ENCODE measurements around the gene FMNL2. TPM values are rescaled to one million over a fixed set of nuclear protein-coding genes. Genes with fewer than 3 reads are reported as not detected.

FMNL2 gene
- total RNA-seq, 1 experiment from 2014 or later: 33.6 TPM

DNA sequence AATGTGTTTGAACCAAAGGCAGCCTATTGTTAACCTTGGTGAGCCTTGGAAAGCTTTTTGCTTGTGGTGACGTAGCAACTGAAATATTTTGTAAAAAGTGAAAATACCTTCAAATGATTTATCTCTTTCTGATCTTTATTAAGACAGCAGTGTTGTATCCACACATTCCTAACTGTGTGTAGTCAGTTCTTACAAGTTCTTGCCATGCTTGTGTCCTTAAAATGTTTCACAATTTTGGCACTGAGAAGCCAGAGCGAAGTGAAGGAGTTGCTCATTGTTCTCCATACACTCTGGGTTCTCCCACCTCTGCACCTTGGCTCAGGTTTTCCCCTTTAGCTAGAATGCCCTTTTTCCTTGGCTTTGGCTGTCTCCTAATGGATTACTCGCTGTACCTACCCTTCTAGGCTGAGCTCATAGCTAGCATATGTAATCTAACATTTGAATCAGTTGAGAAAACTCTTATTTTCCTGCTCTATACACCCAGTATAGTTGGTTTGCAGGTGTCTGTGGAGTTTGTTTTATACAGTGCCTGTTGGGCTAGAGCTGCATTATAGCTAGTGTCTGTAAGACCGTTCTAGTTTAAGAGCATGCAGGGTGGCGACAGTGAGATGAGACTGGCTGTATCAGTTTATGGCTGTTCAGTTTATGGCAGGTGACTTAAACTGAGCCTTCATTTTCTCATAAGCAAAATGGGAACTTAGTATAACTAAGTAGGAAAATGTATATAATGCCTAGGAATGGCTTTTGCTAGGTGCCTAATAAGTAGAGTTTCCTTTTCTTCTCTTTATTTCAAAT, 45.5 kb downstream of the FMNL2 start:
- in situ Hi-C loops (cut with HindIII; ENCODE audit: low pct_unique_long_range_greater_than_20kb, low sequenced_read_pairs): no loop called here
- no TSS peak for BruUV-seq (replicated peaks)
- Histone ChIP-seq H3K36me3 (ENCODE audit: control insufficient read depth, insufficient read depth, low read length) (no peaks in the 10 kb centered on the region), H3K4me1 (ENCODE audit: control insufficient read depth, insufficient read depth, low read length) (peaks cover 9% of the 10 kb centered on the region), H3K4me3 (ENCODE audit: low read depth in 2 of 2, low read length in 2 of 2) (no peak overlapping the region), H3K9me3 (ENCODE audit: control insufficient read depth, insufficient read depth, low read depth, low read length) (no peaks in the 10 kb centered on the region), H3K27ac (ENCODE audit: low read length) (no peak overlapping the region), H3K27me3 (ENCODE audit: control insufficient read depth, insufficient read depth, low read length) (no peaks in the 10 kb centered on the region)
- TF ChIP-seq SIN3A (IDR thresholded peaks at IDR 0.05; ENCODE audit: borderline replicate concordance, insufficient read depth, low read depth, low read length): no peak
- TF ChIP-seq, protein P1, sequence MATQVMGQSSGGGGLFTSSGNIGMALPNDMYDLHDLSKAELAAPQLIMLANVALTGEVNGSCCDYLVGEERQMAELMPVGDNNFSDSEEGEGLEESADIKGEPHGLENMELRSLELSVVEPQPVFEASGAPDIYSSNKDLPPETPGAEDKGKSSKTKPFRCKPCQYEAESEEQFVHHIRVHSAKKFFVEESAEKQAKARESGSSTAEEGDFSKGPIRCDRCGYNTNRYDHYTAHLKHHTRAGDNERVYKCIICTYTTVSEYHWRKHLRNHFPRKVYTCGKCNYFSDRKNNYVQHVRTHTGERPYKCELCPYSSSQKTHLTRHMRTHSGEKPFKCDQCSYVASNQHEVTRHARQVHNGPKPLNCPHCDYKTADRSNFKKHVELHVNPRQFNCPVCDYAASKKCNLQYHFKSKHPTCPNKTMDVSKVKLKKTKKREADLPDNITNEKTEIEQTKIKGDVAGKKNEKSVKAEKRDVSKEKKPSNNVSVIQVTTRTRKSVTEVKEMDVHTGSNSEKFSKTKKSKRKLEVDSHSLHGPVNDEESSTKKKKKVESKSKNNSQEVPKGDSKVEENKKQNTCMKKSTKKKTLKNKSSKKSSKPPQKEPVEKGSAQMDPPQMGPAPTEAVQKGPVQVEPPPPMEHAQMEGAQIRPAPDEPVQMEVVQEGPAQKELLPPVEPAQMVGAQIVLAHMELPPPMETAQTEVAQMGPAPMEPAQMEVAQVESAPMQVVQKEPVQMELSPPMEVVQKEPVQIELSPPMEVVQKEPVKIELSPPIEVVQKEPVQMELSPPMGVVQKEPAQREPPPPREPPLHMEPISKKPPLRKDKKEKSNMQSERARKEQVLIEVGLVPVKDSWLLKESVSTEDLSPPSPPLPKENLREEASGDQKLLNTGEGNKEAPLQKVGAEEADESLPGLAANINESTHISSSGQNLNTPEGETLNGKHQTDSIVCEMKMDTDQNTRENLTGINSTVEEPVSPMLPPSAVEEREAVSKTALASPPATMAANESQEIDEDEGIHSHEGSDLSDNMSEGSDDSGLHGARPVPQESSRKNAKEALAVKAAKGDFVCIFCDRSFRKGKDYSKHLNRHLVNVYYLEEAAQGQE (IDR thresholded peaks at IDR 0.05; ENCODE audit: insufficient read depth in 1 of 2, low read depth in 2 of 2, low read length in 1 of 2): no peak
- TF ChIP-seq TCF7L2 (IDR thresholded peaks at IDR 0.05; ENCODE audit: low read depth, low read length): no peak
- TF ChIP-seq, protein P2, sequence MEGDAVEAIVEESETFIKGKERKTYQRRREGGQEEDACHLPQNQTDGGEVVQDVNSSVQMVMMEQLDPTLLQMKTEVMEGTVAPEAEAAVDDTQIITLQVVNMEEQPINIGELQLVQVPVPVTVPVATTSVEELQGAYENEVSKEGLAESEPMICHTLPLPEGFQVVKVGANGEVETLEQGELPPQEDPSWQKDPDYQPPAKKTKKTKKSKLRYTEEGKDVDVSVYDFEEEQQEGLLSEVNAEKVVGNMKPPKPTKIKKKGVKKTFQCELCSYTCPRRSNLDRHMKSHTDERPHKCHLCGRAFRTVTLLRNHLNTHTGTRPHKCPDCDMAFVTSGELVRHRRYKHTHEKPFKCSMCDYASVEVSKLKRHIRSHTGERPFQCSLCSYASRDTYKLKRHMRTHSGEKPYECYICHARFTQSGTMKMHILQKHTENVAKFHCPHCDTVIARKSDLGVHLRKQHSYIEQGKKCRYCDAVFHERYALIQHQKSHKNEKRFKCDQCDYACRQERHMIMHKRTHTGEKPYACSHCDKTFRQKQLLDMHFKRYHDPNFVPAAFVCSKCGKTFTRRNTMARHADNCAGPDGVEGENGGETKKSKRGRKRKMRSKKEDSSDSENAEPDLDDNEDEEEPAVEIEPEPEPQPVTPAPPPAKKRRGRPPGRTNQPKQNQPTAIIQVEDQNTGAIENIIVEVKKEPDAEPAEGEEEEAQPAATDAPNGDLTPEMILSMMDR (IDR thresholded peaks at IDR 0.05): no peak
- no peak for TF ChIP-seq POLR2AphosphoS5 (IDR thresholded peaks at IDR 0.05; ENCODE audit: low read depth, low read length)
- DNase-seq (ENCODE audit: low read depth, low spot score) (no peak), ATAC-seq (0 out of 2 replicates have a peak, but pooled peaks have one; percentile 32)
- CTCF ChIA-PET: no interaction called here
- intact Hi-C loops (cut with micrococcal nuclease; ENCODE audit: unreplicated experiment): no loop called here
- POLR2A ChIA-PET: no interaction called here

DNA sequence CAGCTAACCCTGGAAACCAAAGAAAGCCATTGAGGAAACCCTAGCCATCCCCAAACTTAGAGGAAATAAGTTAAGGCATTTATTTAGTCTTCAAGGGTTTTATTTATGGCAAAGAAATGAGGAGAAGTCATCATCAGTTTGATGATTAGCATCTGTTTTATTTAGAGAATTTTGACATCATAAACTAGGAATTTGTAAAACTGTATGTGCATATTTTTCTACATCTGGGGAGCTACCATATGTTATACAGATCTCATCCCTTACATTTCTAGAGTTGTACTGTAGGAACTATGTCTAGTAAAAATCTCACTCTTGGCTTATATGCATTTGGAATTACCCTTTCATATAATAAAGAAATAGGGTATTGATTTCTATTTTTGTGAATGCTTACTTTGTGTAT, 48.7 kb downstream of the FMNL2 start:
- H3K4me1 ChIP-seq (ENCODE audit: control insufficient read depth, insufficient read depth, low read length): no peaks in the 10 kb centered on the region
- H3K36me3 ChIP-seq (ENCODE audit: control insufficient read depth, insufficient read depth, low read length): no peaks in the 10 kb centered on the region
- H3K4me3 ChIP-seq (ENCODE audit: low read depth in 2 of 2, low read length in 2 of 2): no peak overlapping the region
- in situ Hi-C loops (cut with HindIII; ENCODE audit: low pct_unique_long_range_greater_than_20kb, low sequenced_read_pairs): no loop called here
- no peak overlapping the region for H3K27ac ChIP-seq (ENCODE audit: low read length)
- CTCF ChIA-PET: no interaction called here
- TF ChIP-seq SIN3A (IDR thresholded peaks at IDR 0.05; ENCODE audit: borderline replicate concordance, insufficient read depth, low read depth, low read length) (no peak), TCF7L2 (IDR thresholded peaks at IDR 0.05; ENCODE audit: low read depth, low read length) (no peak), POLR2AphosphoS5 (IDR thresholded peaks at IDR 0.05; ENCODE audit: low read depth, low read length) (no peak)
- TF ChIP-seq, protein P1 (IDR thresholded peaks at IDR 0.05; ENCODE audit: insufficient read depth in 1 of 2, low read depth in 2 of 2, low read length in 1 of 2): no peak
- TF ChIP-seq, protein P2 (IDR thresholded peaks at IDR 0.05): no peak
- ATAC-seq (no peak), DNase-seq (ENCODE audit: low read depth, low spot score) (no peak)
- intact Hi-C loops (cut with micrococcal nuclease; ENCODE audit: unreplicated experiment): no loop called here
- no TSS peak for BruUV-seq (replicated peaks)
- POLR2A ChIA-PET: no interaction called here
- H3K9me3 ChIP-seq (ENCODE audit: control insufficient read depth, insufficient read depth, low read depth, low read length): no peaks in the 10 kb centered on the region
- no peaks in the 10 kb centered on the region for H3K27me3 ChIP-seq (ENCODE audit: control insufficient read depth, insufficient read depth, low read length)

Measured in Panc1 (cell line).